ENCODE data around the gene CDC42BPG. TPM values are rescaled to one million over a fixed set of nuclear protein-coding genes. Genes with fewer than 3 reads are reported as not detected.

CDC42BPG gene
- total and polyA plus RNA-seq, 10 of the 15 experiments (the other 5 are each of a cell fraction or from before 2014, with no cell fraction given), result 0.02 to 1.3 (median 0.09) TPM; not detected in 1

DNA sequence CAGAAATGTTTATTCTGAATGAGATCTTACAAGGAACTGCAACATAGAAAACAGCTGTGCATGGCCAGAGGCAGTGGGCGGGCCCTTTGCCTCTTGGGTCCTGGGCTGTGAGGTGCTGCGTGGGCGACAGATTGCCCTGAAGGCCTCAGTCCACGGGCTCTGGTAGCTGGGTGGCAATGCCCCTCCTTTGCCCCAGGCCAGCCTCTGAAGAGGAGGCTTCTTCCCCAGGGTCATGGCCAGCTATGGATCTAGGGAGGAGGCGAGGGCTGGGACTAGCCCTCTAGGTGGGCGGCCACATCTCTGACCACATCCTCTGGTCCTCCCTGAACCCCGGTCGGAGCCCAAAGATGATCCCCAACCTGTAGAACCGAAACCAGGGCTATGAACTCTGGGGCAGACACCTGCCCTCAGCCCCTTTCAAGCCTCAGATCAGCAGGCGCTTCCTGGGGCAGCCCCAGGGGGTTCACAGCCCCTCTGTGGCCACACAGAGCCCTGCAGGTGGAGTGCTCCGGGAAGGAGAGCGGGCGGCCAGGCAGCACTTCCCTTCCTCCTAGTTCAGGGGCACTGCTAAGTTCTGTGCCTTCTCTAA is 6.6 kb upstream of the CDC42BPG start (continued):
- TF ChIP-seq, protein P1, sequence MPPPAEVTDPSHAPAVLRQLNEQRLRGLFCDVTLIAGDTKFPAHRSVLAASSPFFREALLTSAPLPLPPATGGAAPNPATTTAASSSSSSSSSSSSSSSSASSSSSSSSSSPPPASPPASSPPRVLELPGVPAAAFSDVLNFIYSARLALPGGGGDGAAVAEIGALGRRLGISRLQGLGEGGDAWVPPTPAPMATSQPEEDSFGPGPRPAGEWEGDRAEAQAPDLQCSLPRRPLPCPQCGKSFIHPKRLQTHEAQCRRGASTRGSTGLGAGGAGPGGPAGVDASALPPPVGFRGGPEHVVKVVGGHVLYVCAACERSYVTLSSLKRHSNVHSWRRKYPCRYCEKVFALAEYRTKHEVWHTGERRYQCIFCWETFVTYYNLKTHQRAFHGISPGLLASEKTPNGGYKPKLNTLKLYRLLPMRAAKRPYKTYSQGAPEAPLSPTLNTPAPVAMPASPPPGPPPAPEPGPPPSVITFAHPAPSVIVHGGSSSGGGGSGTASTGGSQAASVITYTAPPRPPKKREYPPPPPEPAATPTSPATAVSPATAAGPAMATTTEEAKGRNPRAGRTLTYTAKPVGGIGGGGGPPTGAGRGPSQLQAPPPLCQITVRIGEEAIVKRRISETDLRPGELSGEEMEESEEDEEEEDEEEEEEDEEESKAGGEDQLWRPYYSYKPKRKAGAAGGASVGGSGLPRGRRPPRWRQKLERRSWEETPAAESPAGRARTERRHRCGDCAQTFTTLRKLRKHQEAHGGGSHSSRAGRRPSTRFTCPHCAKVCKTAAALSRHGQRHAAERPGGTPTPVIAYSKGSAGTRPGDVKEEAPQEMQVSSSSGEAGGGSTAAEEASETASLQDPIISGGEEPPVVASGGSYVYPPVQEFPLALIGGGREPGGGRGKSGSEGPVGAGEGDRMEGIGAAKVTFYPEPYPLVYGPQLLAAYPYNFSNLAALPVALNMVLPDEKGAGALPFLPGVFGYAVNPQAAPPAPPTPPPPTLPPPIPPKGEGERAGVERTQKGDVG (CRISPR knock-in tag; IDR thresholded peaks at IDR 0.05), result peak; percentile 68; the same call in 1 of the 2 replicates
- TF ChIP-seq, protein P2, sequence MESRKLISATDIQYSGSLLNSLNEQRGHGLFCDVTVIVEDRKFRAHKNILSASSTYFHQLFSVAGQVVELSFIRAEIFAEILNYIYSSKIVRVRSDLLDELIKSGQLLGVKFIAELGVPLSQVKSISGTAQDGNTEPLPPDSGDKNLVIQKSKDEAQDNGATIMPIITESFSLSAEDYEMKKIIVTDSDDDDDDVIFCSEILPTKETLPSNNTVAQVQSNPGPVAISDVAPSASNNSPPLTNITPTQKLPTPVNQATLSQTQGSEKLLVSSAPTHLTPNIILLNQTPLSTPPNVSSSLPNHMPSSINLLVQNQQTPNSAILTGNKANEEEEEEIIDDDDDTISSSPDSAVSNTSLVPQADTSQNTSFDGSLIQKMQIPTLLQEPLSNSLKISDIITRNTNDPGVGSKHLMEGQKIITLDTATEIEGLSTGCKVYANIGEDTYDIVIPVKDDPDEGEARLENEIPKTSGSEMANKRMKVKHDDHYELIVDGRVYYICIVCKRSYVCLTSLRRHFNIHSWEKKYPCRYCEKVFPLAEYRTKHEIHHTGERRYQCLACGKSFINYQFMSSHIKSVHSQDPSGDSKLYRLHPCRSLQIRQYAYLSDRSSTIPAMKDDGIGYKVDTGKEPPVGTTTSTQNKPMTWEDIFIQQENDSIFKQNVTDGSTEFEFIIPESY (IDR thresholded peaks at IDR 0.05), result no peak
- TF ChIP-seq ZNF24 (IDR thresholded peaks at IDR 0.05), result no peak
- TF ChIP-seq SIN3A (IDR thresholded peaks at IDR 0.05; ENCODE audit: low read depth, low read length), result no peak
- no peak for TF ChIP-seq ZNF384 (IDR thresholded peaks at IDR 0.05; ENCODE audit: borderline replicate concordance, low read depth, low read length)
- no peak for TF ChIP-seq SRF (IDR thresholded peaks at IDR 0.05; ENCODE audit: low read depth in 2 of 2, low read length in 2 of 2)
- TF ChIP-seq CHD2 (IDR thresholded peaks at IDR 0.05; ENCODE audit: borderline replicate concordance, low read depth, low read length), result peak; percentile 70; the same call in 1 of the 2 replicates
- TF ChIP-seq KLF5 (IDR thresholded peaks at IDR 0.05; ENCODE audit: partially characterized antibody), result no peak
- TF ChIP-seq, protein P3, sequence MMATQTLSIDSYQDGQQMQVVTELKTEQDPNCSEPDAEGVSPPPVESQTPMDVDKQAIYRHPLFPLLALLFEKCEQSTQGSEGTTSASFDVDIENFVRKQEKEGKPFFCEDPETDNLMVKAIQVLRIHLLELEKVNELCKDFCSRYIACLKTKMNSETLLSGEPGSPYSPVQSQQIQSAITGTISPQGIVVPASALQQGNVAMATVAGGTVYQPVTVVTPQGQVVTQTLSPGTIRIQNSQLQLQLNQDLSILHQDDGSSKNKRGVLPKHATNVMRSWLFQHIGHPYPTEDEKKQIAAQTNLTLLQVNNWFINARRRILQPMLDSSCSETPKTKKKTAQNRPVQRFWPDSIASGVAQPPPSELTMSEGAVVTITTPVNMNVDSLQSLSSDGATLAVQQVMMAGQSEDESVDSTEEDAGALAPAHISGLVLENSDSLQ (IDR thresholded peaks at IDR 0.05), result no peak
- no peak; the same call in none of the 2 replicates for TF ChIP-seq NBN (IDR thresholded peaks at IDR 0.05)
- peak; percentile 68 to 83 for TF ChIP-seq EP300 (IDR thresholded peaks at IDR 0.05; ENCODE audit: borderline replicate concordance in 1 of 2, control insufficient read depth in 1 of 2, low read depth in 2 of 2, low read length in 2 of 2)
- TF ChIP-seq RUNX3 (IDR thresholded peaks at IDR 0.05; ENCODE audit: low read length), result no peak
